ENCODE measurements around the gene IL1RL2.

Gene IL1RL2

DNA sequence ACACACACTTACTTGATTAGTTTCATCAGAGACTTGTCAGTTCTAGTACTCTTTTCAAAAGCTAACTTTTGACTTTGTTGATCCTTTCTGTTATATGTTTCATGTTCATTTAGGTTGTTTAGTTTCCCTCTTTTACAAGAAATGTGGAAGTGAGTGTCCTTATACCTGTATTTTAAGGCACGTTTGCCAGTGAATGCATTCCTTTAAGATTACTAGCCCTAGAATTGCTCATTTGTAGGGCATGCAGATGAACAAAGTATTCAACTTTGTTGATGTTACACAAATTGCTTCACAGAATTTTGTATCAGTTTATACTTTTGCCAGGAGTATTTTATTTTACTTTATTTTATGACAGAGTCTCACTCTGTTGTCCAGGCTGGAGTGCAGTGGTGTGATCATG is 6.3 kb downstream of the IL1RL2 start:
- DNase-seq (ENCODE audit: low read depth in 2 of 2, low spot score in 1 of 2) = no peak

- DNase-seq (ENCODE audit: low read depth in 2 of 2, low spot score in 1 of 2) = no peak
Observed at GRCh38 chr2:102194609-102195268, 7.9 kb downstream of the IL1RL2 start.

- no peak for DNase-seq (ENCODE audit: low read depth in 2 of 2, low spot score in 1 of 2)
Observed at GRCh38 chr2:102197389-102198137, 10.7 kb downstream of the IL1RL2 start.

DNA sequence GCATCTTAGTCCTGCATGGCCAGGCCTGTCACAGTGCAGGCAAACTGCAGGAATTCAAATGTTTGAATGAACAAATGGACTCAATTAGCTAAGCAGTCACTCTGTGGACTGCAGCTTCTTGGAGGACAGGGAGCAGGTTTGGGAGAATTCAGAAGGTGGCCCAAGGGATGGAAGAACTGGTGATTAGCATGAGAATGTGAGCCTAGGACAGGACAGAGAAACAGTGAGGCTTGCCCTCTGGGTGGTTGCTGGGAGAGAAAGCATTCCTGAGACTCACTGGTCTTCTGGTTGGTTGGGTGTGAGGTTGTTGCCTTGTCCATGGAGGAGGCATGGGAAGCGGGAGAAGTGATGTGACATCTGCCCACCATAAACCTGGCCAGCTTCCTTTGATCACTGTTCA is 13.7 kb downstream of the IL1RL2 start:
- no peak for DNase-seq (ENCODE audit: low read depth in 2 of 2, low spot score in 1 of 2)

- DNase-seq (ENCODE audit: low read depth in 2 of 2, low spot score in 1 of 2) = no peak
Observed at GRCh38 chr2:102204638-102205037, 17.8 kb downstream of the IL1RL2 start.

DNA sequence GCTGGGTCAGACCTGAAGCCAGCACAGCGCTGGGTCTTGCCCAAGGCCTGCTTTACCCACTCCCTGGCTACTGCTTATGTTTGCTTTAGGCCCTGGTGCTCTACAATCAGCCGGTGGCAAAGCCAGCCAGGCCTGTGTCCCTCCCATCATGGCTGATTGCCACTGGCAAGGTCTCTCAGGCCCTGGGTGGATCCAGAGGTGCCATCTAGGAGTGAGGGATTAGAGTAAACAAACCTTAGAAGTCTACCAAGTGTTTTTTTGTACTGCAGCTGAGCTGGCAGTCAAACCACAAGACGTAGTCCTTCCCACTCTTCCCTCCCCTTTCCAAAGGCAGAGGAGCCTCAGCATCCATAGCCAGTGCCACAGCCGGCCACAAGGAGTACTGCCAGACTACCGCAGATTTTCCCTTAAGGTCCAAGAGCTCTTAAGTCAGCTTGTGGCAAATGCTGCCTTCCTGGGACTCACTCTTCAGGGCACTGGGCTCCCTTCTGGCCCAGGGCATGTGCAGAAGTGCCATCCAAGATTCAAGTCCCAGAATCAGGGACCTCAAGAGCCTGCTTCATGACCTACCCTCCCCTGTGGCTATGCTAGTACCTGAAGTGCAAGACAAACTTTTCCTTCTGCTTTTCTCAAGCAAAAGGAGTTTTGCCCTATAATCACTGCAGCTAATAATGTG is 20.0 kb downstream of the IL1RL2 start:
- no peak for DNase-seq (ENCODE audit: low read depth in 2 of 2, low spot score in 1 of 2)

- DNase-seq (ENCODE audit: low read depth in 2 of 2, low spot score in 1 of 2) = no peak
Observed at GRCh38 chr2:102208774-102209173, 22.0 kb downstream of the IL1RL2 start.

DNA sequence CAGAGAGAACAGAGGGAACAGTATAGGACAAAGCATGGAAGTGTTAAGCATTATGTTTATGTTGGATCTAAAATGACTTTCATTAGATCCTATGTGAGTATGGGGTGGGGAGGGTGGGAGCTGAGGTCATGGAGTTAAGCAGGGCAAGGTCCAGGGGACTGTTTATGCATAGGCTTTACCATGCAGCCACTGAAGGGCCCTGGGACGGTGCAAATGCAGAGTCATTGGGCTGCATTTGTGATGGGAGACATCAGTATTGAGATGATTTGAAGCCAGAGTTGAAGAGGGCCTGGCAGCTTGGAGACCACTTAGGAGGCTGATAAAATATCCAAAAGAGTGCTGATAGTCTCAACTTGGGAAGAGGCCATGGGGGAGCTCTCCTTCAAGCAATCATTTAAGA is 22.7 kb downstream of the IL1RL2 start:
- DNase-seq (ENCODE audit: low read depth in 2 of 2, low spot score in 1 of 2) = no peak

DNA sequence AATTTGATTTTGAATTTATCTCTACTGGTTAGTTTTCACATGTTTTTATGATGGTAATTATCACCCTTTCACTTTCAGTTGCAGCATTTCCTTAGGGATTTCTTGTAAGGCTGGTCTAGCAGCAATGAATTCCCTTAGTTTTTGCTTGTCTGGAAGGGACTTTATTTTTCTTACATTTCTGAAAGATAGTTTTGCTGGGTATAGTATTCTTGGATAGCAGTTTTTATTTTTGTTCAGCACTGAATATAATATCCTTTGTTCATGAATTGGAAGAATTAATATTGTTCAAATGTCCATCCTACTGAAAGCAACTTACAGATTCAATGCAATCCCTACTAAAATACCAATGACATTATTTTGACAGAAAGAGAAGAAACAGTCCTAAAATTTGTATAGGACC is 30.2 kb downstream of the IL1RL2 start:
- DNase-seq (ENCODE audit: low read depth in 2 of 2, low spot score in 1 of 2) = no peak

GRCh38 chr2:102224824-102225739 is 38.3 kb downstream of the IL1RL2 start:
- DNase-seq (ENCODE audit: low read depth in 2 of 2, low spot score in 1 of 2) = no peak

DNA sequence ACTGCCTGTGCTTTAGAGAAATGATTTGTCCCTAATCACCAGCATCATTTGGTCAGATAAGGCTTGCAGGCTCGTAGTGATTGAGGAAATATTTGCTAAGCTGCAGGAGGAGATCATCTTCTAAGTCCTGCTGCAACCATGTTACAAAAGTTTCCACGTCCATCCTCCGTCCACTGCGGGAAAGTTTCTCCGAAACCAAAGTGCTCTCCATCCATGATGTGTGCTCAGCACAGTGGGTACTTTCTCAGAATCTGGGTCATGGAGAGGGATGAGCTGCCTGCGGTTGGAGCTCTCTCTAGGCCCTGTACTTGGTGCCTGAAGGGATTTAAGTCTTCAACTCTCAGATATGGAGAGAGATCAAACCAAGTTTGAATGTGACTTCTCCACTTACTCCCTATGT is 39.3 kb downstream of the IL1RL2 start:
- no peak for DNase-seq (ENCODE audit: low read depth in 2 of 2, low spot score in 1 of 2)

- no peak for DNase-seq (ENCODE audit: low read depth in 2 of 2, low spot score in 1 of 2)
Observed at GRCh38 chr2:102226612-102227391, 40.0 kb downstream of the IL1RL2 start.

DNA sequence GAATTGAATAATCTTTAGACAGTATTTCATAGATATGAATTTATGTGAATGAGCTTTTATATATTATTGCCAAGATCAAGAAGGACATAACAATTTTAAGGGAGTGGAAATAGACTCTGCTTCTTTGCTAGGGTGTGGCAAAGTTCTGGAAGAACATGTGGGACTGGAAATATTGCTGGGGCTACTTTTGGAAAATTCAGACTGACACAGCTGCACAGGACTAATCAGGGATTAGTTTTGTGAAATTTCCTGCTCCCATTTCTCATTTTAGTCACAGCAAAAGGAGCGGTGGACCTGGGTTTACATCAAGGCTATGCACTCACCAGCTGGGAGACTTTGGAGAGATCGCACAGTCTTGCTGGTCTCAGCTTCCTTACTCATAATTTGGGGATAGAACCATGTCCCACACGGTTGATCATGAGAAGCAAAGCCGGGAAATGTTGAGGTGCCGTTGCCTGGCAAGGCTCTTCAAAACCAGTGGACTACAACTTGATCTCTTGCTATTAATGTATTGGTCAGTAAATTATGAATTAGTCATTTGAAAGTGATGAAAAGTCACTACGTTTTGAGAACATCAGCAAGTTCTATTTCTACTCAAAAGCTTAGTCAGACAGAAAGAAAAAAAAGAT is 42.4 kb downstream of the IL1RL2 start:
- no peak for DNase-seq (ENCODE audit: low read depth in 2 of 2, low spot score in 1 of 2)

GRCh38 chr2:102230410-102230909 is 43.6 kb downstream of the IL1RL2 start:
- DNase-seq (ENCODE audit: low read depth in 2 of 2, low spot score in 1 of 2) = no peak

GRCh38 chr2:102233132-102233884 is 46.5 kb downstream of the IL1RL2 start:
- DNase-seq (ENCODE audit: low read depth in 2 of 2, low spot score in 1 of 2) = no peak

DNA sequence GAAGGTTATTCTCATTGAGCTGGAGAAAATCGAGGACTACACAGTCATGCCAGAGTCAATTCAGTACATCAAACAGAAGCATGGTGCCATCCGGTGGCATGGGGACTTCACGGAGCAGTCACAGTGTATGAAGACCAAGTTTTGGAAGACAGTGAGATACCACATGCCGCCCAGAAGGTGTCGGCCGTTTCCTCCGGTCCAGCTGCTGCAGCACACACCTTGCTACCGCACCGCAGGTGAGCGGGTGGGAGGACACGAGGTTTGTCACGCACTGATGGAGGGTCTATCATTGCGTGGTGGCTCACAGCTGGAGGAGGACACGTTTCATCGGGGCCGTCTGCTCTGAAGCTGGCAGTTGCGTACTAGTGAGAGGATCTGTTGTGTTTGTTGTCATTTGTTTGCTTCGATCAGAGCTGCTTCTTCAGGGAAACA is 48.2 kb downstream of the IL1RL2 start:
- no peak for DNase-seq (ENCODE audit: low read depth in 2 of 2, low spot score in 1 of 2)

GRCh38 chr2:102235491-102235890 is 48.7 kb downstream of the IL1RL2 start:
- no peak for DNase-seq (ENCODE audit: low read depth in 2 of 2, low spot score in 1 of 2)

DNA sequence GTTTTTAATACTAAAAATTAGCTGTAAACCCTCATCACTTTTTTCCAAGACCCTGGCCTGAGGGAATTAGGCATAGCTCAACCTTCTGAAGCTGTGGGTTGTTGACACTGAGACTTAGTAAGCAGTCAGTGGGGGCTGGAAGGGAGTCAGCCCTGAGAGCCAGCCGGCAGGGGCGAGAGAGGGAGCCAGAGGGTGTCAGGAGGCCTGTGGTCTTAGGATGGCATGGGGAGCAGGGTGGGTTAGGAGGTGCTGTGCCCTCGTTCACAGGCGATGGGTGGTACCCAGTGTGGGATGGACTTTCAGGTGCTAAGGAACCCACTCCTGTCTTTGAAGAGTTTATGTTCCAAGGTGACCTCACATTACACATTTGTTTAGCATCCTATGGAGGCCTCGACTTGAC is 49.3 kb downstream of the IL1RL2 start:
- no peak for DNase-seq (ENCODE audit: low read depth in 2 of 2, low spot score in 1 of 2)

- no peak for DNase-seq (ENCODE audit: low read depth in 2 of 2, low spot score in 1 of 2)
Observed at GRCh38 chr2:102237176-102237575, 50.4 kb downstream of the IL1RL2 start.

All from stimulated activated CD8-positive, alpha-beta memory T cell treated with anti-CD3 and anti-CD28 coated beads, Interleukin-4, amount 100 ng/mL, for 1 hour (primary cell).